Astrocyte of the cerebellum (primary cell): Measurements from ENCODE around the gene HIVEP1.
"Not testable (repeated sequence)": the region's sequence is repeated elsewhere in the genome, so short reads cannot be mapped to it uniquely, and the experiment has no call there.

ENCODE experiments used
- DNase-seq: peaks from one replicate; pipeline ENCODE4 v3.0.0-alpha.2; 2011; ENCODE audit warnings: low read depth
- H3K4me3 ChIP-seq: 2 replicates; pipeline ENCODE4 v1.5.1; 2011; ENCODE audit warnings: mild to moderate bottlenecking, low read depth, low read length, moderate library complexity
- in situ Hi-C: cut with HindIII; loops from 2 replicates; pipeline ENCODE4 v1.10.0; 2017; ENCODE audit warnings: low sequenced_read_pairs
- TF ChIP-seq, protein P1 (sequence below): IDR thresholded peaks from 2 replicates; pipeline ENCODE4 v1.5.1; 2012; ENCODE audit warnings: low read length, low read depth, moderate library complexity, mild to moderate bottlenecking; ENCODE audit errors: missing control alignments

The HIVEP1 gene

GRCh38 chr6:12173181-12173580, 161.1 kb downstream of the HIVEP1 start:
- H3K4me3 ChIP-seq: no peak overlapping the region
- TF ChIP-seq, protein P1, sequence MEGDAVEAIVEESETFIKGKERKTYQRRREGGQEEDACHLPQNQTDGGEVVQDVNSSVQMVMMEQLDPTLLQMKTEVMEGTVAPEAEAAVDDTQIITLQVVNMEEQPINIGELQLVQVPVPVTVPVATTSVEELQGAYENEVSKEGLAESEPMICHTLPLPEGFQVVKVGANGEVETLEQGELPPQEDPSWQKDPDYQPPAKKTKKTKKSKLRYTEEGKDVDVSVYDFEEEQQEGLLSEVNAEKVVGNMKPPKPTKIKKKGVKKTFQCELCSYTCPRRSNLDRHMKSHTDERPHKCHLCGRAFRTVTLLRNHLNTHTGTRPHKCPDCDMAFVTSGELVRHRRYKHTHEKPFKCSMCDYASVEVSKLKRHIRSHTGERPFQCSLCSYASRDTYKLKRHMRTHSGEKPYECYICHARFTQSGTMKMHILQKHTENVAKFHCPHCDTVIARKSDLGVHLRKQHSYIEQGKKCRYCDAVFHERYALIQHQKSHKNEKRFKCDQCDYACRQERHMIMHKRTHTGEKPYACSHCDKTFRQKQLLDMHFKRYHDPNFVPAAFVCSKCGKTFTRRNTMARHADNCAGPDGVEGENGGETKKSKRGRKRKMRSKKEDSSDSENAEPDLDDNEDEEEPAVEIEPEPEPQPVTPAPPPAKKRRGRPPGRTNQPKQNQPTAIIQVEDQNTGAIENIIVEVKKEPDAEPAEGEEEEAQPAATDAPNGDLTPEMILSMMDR: no peak
- no peak for DNase-seq
- in situ Hi-C loops: no loop called here

DNA sequence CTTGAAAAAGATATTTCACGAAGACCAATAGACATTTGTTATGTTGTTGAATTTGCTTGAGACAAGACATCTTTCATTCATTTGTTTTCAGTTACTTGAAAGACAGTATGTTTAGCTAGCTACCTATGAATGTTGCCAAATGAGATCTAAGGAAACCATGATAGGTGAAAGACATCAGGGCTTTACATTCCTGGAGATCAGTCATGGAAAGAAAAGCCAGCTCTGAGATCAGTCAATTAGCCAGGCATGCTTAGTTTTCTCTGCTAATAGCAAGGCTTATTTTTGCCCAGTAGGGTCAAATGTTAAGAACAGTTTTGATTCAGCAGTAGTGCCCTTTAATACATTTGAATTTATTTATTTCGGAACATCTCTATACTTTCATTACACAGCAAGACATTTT, 161.5 kb downstream of the HIVEP1 start:
- no peak overlapping the region for H3K4me3 ChIP-seq
- in situ Hi-C loops: no loop called here
- DNase-seq: no peak
- TF ChIP-seq, protein P1: no peak

GRCh38 chr6:12174878-12175277, 162.8 kb downstream of the HIVEP1 start:
- TF ChIP-seq, protein P1: no peak
- no peak overlapping the region for H3K4me3 ChIP-seq
- DNase-seq: no peak

GRCh38 chr6:12175626-12176025, 163.5 kb downstream of the HIVEP1 start:
- DNase-seq: no peak

More at GRCh38 chr6:12174878-12175277, 162.8 kb downstream of the HIVEP1 start:
- in situ Hi-C loops: no loop called here

GRCh38 chr6:12176782-12177181, 164.7 kb downstream of the HIVEP1 start:
- in situ Hi-C loops, H3K4me3 ChIP-seq, DNase-seq: not testable (repeated sequence)

More at GRCh38 chr6:12175626-12176025, 163.5 kb downstream of the HIVEP1 start:
- TF ChIP-seq, protein P1: no peak
- in situ Hi-C loops: no loop called here
- no peak overlapping the region for H3K4me3 ChIP-seq

DNA sequence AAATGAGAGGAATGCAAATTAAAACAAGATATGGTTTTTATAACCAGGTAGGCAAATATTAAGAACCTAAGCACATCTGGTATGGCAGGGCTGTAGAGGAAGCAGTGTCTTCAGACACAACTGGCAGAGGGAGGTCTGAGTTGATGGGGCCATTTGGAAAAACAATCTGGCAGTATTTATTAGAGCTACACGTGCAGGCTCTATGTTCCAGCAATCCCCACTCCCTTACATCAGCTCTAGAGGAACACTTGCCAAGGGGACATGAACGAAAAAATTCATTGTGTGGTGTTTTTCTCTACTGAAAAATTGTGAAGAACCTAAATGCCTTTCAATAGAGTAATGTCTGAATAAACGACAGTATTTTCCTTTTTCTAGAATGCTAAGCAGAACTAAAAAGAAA, 166.4 kb downstream of the HIVEP1 start:
- in situ Hi-C loops: no loop called here
- no peak for DNase-seq
- TF ChIP-seq, protein P1: no peak
- no peak overlapping the region for H3K4me3 ChIP-seq

DNA sequence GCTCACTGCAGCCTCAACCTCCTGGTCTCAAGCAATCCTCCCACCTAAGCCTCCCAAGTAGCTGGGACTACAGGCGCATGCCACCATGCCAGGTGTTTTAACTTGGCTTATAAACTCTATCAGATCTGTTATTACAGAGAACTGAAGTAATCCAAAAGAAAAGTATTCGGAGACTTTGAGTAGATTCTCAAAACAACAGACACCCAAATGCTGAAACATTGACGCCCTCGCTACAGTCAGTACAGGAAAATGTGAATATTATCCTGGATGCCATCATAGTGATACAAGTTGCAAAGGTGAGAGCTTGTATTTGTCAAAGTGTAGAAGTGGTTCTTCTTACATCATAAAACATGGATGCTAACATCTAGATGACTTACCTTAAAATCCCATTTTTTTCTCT, 169.4 kb downstream of the HIVEP1 start:
- TF ChIP-seq, protein P1: no peak
- no peak for DNase-seq
- in situ Hi-C loops: no loop called here
- no peak overlapping the region for H3K4me3 ChIP-seq
